Kidney epithelial cell (primary cell): ENCODE measurements around the gene POLR1H. TPM values are rescaled to one million over a fixed set of nuclear protein-coding genes. Genes with fewer than 3 reads are reported as not detected.

Source experiments
- DNase-seq: peaks from one replicate; pipeline ENCODE4 v3.0.0-alpha.2; 2010; ENCODE audit warnings: low read depth
- H3K27me3 ChIP-seq: 2 replicates; pipeline ENCODE4 v1.6.0; 2011; ENCODE audit warnings: low read length; ENCODE audit not compliant: control insufficient read depth, insufficient read depth
- H3K36me3 ChIP-seq: 2 replicates; pipeline ENCODE4 v1.5.1; 2011; ENCODE audit warnings: low read length; ENCODE audit not compliant: control insufficient read depth, insufficient read depth
- H3K4me3 ChIP-seq: 2 replicates; pipeline ENCODE4 v1.5.1; 2011; ENCODE audit warnings: low read depth, mild to moderate bottlenecking, control low read depth, low read length
- CTCF ChIP-seq: IDR thresholded peaks from 2 replicates; pipeline ENCODE4 v1.5.1; 2011; ENCODE audit warnings: mild to moderate bottlenecking, moderate library complexity, low read length, control low read depth, inconsistent platforms; ENCODE audit not compliant: insufficient read depth, poor library complexity, severe bottlenecking
- total RNA-seq: library from RNA; depleted of rRNA; stranded (reverse); fragments of >200 nt; gene quantifications from 2 replicates; pipeline ENCODE4 v1.2.3, GENCODE V29; 2015

The POLR1H gene
- total RNA-seq, 1 donor from 2014 or later: 33.3 TPM

- peaks cover 58% of the 10 kb centered on the region for H3K27me3 ChIP-seq
- no peak for TF ChIP-seq CTCF
- DNase-seq: no peak
Measured at GRCh38 chr6:30071081-30071818, 10.2 kb downstream of the POLR1H start.

GRCh38 chr6:30071858-30072257 is 10.8 kb downstream of the POLR1H start:
- no peak for DNase-seq
- no peak for TF ChIP-seq CTCF
- Histone ChIP-seq H3K36me3 (no peaks in the 10 kb centered on the region), H3K4me3 (no peak overlapping the region), H3K27me3 (peaks cover 62% of the 10 kb centered on the region)

More at GRCh38 chr6:30071081-30071818, 10.2 kb downstream of the POLR1H start:
- Histone ChIP-seq H3K4me3 (no peak overlapping the region), H3K36me3 (no peaks in the 10 kb centered on the region)

DNA sequence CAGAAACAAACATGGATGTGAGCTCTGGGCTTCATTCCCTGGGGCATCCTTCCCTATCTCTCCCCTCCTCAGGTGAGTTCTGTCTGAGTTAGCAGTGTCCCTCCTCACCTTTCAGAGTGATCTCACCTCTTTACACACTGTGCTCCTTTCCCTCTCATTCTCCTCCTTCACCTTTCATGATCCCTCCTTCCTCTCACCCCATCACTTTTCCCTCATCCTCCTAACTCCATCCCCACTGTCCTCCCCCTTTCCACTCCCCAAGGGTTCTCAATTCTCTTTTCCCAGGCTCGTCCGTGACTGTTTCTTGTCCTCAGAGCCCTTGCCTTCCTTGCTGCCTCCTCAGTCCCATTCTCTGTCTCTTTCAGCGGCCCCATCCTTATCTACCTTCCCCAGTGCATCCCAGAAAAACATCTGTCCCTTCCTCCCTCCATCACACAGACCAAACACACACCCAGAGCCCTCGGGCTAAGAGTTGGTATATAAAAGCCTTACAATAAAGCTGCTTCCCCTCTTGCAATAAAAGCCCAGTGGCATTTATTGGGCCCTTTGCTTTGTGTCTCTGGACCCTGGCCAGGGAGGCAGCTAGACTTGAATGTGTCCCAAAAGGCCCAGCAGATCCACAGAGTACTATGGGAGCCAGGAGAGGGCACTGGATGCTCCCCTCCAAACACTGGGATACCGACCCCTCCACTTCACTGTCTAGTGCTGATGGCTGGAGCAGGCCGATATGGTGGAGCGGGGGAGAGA is 12.6 kb downstream of the POLR1H start:
- no peak for TF ChIP-seq CTCF
- Histone ChIP-seq H3K36me3 (no peaks in the 10 kb centered on the region), H3K4me3 (no peak overlapping the region), H3K27me3 (peaks cover 78% of the 10 kb centered on the region)
- no peak for DNase-seq

DNA sequence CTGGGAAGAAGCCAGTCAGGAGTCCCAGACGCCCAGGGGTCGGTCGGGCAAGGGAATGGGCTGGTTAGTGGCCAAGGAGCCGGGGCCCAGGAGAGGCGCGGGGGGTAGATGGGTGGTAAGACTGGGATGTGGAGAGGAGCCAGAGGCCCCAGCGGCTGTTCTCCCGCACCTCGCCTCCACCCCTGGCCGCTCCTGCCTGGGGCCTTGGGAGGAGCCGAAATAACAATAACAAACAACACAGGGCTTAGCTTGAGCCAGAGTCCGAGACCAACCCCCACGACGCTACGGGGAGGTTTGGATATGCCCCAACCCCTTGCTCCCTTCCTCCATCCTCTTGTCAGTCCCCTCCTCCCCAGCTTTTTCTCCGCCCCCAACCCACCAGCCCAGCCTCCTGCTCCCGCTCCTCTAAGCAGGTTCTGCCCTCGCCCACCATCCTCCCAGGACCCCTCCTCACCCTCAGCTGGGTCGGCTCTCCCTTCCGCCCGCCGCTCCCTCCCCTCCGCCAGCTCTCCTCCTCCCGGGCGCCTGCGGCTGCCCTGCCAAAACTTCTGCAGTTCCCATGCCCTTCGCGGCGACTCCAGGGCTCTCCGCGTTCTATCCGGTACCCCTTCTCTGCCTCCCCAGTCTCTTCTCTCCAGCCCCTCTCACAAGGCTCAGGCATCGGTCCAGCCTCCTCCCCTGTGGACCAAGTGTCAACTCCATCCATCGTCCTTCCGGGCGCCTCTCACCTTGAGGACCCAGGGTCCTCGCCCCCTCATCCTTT is 13.4 kb downstream of the POLR1H start:
- Histone ChIP-seq H3K4me3 (no peak overlapping the region), H3K27me3 (peaks cover 84% of the 10 kb centered on the region), H3K36me3 (no peaks in the 10 kb centered on the region)
- no peak for DNase-seq
- TF ChIP-seq CTCF: no peak

GRCh38 chr6:30075094-30075789 is 14.2 kb downstream of the POLR1H start, which contains the start of gene RNF39:
Gene RNF39, minus strand, starts transcription at chr6:30075769. Its CDS starts 184 bp downstream, at chr6:30075585.
- TF ChIP-seq CTCF: no peak
- Histone ChIP-seq H3K4me3 (no peak within 1 kb of the TSS), H3K27me3 (peaks cover 84% of the 10 kb centered on the region), H3K36me3 (no peaks in the 10 kb centered on the region)
- DNase-seq: no peak
